BE2C (cell line): ENCODE results near the gene TBC1D2B.

Source experiments
- DNase-seq: peaks from one replicate; pipeline ENCODE4 v3.0.0-alpha.2; 2020
- H3K27me3 ChIP-seq: fragments of 250-450 bp; sonication (Bioruptor Pico); 2 replicates; pipeline ENCODE4 v1.5.1; 2020; ENCODE audit warnings: mild to moderate bottlenecking
- H3K36me3 ChIP-seq: fragments of 250-450 bp; sonication (Bioruptor Pico); 2 replicates; pipeline ENCODE4 v1.5.1; 2020; ENCODE audit warnings: mild to moderate bottlenecking
- H3K4me1 ChIP-seq: fragments of 250-450 bp; sonication (Bioruptor Pico); 2 replicates; pipeline ENCODE4 v1.5.1; 2020
- H3K4me3 ChIP-seq: 2 replicates; pipeline ENCODE4 v1.5.1; 2011; ENCODE audit warnings: low read depth, low read length
- H3K9me3 ChIP-seq: fragments of 250-450 bp; sonication (Bioruptor Pico); 2 replicates; pipeline ENCODE4 v1.5.1; 2020
- TF ChIP-seq, protein P1 (sequence below): IDR thresholded peaks from 2 replicates; pipeline ENCODE4 v1.5.1; 2012; ENCODE audit warnings: mild to moderate bottlenecking, low read depth, low read length

The TBC1D2B gene

DNA sequence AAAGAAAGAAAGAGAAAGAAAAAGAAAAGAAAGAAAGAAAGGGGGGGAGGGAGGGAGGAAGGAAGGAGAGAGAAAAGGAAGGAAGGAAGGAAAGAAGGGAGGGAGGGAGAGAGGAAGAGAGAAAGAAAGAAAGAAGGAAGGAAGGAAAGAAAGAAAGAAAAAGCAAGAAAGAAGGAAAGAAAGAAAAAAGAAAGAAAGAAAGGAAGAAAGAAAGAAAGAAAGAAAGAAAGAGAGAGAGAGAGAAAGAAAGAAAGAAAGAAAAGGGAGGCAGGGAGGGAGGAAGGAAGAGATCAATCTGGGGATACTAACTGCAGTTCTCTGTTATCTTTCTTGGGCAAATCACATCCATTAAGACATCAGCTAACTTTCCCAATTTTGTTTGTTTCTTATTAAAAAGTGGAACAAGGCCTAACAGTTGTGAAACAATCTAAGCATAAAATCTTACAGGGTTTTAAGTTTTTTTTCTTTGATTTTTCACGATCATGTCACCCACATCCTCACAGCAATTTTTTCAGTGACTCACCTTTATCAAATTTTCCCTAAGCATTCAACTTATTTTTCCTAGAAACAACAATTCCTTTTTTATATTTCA lies 36.8 kb downstream of the TBC1D2B start:
- Histone ChIP-seq H3K4me1 (no peaks in the 10 kb centered on the region; the same call in 1 of the 2 replicates), H3K9me3 (no peaks in the 10 kb centered on the region), H3K4me3 (no peak overlapping the region), H3K27me3 (no peaks in the 10 kb centered on the region), H3K36me3 (peaks cover 5% of the 10 kb centered on the region; the same call in 1 of the 2 replicates)
- no peak for DNase-seq
- TF ChIP-seq, protein P1, sequence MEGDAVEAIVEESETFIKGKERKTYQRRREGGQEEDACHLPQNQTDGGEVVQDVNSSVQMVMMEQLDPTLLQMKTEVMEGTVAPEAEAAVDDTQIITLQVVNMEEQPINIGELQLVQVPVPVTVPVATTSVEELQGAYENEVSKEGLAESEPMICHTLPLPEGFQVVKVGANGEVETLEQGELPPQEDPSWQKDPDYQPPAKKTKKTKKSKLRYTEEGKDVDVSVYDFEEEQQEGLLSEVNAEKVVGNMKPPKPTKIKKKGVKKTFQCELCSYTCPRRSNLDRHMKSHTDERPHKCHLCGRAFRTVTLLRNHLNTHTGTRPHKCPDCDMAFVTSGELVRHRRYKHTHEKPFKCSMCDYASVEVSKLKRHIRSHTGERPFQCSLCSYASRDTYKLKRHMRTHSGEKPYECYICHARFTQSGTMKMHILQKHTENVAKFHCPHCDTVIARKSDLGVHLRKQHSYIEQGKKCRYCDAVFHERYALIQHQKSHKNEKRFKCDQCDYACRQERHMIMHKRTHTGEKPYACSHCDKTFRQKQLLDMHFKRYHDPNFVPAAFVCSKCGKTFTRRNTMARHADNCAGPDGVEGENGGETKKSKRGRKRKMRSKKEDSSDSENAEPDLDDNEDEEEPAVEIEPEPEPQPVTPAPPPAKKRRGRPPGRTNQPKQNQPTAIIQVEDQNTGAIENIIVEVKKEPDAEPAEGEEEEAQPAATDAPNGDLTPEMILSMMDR = no peak

DNA sequence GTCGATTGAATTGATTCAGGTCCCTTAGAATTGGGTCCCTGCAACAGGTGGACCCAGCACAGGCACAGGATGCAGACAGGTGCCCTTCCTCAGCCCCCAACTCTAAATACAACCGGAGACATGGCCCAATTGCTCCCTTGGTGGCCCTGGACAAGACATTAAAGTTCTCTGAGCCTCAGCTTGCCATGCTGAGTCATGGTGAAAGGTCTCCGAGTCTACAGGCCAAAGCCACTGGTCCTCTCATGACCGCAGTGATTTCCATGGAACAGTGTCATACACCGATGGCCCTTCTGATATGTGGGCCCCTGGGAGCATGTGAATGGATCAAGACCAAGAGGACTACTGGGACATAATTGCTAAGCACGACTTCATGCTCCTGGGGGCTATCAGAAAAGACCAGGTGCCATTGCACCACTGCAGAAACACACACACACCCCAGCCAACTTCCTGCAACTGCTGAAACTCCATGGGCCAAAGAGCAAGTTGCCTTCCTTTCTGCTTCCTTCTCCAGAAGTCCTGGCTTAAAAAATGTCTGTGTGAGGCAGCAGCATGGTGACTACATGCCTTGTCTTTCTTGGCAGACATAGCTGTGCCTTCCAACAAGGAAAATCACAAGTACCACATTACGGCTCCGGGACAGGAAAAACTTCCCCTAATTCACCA lies 38.8 kb downstream of the TBC1D2B start:
- no peaks in the 10 kb centered on the region for H3K4me1 ChIP-seq
- no peak overlapping the region for H3K4me3 ChIP-seq
- DNase-seq = no peak
- 0 out of 2 replicates have a peak, but pooled peaks cover 2% of the 10 kb centered on the region for H3K36me3 ChIP-seq
- H3K27me3 ChIP-seq = no peaks in the 10 kb centered on the region
- H3K9me3 ChIP-seq = no peaks in the 10 kb centered on the region
- TF ChIP-seq, protein P1 = no peak

DNA sequence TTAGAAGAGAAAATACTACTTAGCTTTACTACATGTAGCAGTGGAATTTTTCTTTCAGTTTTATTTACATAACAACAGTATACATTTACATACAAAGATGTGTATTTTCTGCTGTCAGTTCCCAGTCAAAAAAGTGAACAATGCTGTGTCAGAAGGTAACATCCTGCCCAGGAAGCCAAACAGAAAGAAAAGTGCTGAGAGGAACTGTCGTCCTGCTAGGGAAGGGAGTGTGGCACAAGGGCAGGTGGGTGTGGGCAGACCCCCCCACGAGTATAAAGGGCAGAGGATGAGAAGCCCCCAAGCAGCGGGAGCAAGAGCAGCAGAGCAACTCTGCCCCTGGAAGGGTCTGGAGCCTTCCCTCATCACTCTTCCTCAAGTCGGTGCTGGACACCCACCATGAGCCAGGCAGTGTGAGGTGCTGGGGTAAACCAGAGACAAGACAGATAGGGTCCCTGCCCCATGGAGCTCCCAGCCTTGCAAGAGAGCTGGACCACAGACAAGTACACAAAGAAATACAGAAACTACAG lies 39.7 kb downstream of the TBC1D2B start:
- TF ChIP-seq, protein P1 = no peak
- no peaks in the 10 kb centered on the region for H3K36me3 ChIP-seq
- DNase-seq = no peak
- H3K9me3 ChIP-seq = no peaks in the 10 kb centered on the region
- H3K4me3 ChIP-seq = no peak overlapping the region
- H3K27me3 ChIP-seq = no peaks in the 10 kb centered on the region
- H3K4me1 ChIP-seq = no peaks in the 10 kb centered on the region

DNA sequence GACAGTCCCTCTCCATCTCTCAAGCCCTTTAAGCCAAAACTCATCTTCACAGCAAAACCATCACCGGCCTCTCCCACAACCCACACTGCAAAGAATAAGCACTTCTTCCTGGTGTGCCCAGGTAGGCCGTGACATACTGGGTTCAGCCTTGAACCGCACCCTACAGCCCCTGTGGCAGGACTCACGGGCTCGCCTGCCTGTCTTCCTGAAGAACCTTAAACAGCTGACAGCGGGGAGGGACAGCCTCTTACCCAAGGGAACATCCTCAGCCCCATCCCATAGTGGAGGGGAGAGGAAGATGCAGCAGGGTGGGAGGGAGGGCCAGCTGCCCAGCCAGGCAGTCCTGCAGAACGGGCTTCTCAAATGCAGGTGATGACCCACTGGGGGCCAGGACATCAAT lies 40.2 kb downstream of the TBC1D2B start:
- Histone ChIP-seq H3K27me3 (no peaks in the 10 kb centered on the region), H3K4me3 (no peak overlapping the region), H3K9me3 (no peaks in the 10 kb centered on the region), H3K4me1 (no peaks in the 10 kb centered on the region), H3K36me3 (no peaks in the 10 kb centered on the region)
- TF ChIP-seq, protein P1 = no peak
- no peak for DNase-seq

DNA sequence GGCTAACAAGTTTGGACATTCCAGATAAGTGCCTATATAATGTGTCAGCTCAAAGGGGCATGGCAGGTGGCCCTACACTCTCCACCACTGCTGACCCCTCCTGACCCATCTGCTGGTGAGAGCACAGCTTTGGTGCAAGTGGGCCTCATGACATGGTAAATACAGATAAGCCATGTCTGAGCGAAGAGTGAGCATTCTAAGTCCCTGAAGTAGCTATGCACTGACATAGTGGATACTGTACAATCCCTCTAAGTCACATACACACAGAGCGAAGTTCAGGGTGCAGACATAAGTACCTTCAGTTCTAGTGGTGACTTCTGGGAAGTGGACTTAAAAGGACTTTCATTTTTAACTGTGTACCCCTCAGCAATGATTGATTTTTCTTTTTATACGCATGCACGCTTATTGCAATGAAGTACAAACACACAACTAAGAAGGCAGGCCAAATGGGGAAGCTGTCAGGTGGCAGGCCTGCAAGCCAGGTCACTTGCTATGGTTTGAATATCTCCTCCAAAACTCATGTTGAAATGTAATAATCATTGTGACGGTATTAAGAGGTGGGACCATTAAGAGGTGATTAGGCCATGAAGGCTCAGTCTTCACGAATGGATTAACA lies 41.5 kb downstream of the TBC1D2B start:
- Histone ChIP-seq H3K27me3 (no peaks in the 10 kb centered on the region), H3K9me3 (no peaks in the 10 kb centered on the region), H3K36me3 (no peaks in the 10 kb centered on the region), H3K4me1 (peaks cover 4% of the 10 kb centered on the region), H3K4me3 (no peak overlapping the region)
- TF ChIP-seq, protein P1 = no peak
- DNase-seq = no peak

DNA sequence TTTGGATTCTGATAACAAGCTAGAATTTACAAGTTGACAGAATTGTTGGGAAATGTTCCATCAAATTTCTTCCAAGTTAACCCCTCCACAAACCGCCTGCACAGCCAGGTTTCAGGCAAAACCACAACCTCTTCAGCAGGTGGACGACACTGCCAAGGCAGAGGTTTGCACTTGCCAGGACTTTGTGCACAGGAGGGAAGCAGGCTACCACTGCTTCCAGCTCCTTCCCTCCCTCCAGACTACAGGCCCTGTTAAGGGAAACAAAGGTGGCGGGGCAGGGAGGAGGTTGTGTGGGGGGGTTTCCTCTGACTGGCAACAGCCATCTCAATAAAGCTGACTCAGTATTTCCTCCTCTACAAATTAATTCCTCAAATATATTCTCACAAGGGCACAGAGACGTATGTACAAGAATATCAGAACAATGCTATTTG lies 42.2 kb downstream of the TBC1D2B start:
- no peaks in the 10 kb centered on the region for H3K9me3 ChIP-seq
- H3K36me3 ChIP-seq = no peaks in the 10 kb centered on the region
- TF ChIP-seq, protein P1 = no peak
- no peak for DNase-seq
- no peaks in the 10 kb centered on the region for H3K27me3 ChIP-seq
- H3K4me1 ChIP-seq = peaks cover 4% of the 10 kb centered on the region
- H3K4me3 ChIP-seq = no peak overlapping the region
